Naive thymus-derived CD4-positive, alpha-beta T cell (primary cell): ENCODE data around the gene SLC22A13. TPM values are rescaled to one million over a fixed set of nuclear protein-coding genes. Genes with fewer than 3 reads are reported as not detected.

Experiments used
- ATAC-seq: fragments of 150-1000 bp; cut with Tn5 transposase; 2 replicates; pipeline ENCODE4 v1.10.0; 2021; ENCODE audit warnings: mild to moderate bottlenecking, moderate library complexity
- CTCF ChIA-PET: fragments of 350-600 bp; sonication (Branson Sonifier 250); formaldehyde crosslinking; loops from one replicate; lab custom pipeline; 2021; ENCODE audit warnings: antibody characterized with exemption; lab: Charles Lee
- POLR2A ChIA-PET: fragments of 350-600 bp; sonication (Branson Sonifier 250); formaldehyde crosslinking; loops from one replicate; lab custom pipeline; 2021; ENCODE audit warnings: antibody characterized with exemption, inconsistent platforms; lab: Charles Lee
- DNase-seq, 9 donors: peaks; one replicate each; pipeline versions ENCODE4 v3.0.0 to v3.0.0-alpha.2; 2020 to 2022; ENCODE audit warnings: mixed read lengths in 1 of 9
- H3K27ac ChIP-seq: one replicate; pipeline ENCODE4 v1.7.0; 2013; ENCODE audit warnings: mild to moderate bottlenecking, low read depth, low read length, moderate library complexity
- H3K27me3 ChIP-seq, 2 donors: one replicate each; pipeline ENCODE4 v1.7.0; 2013; ENCODE audit warnings: low read length in 2 of 2, mild to moderate bottlenecking in 2 of 2, moderate library complexity in 2 of 2; ENCODE audit not compliant: control insufficient read depth in 2 of 2, insufficient read depth in 2 of 2
- H3K36me3 ChIP-seq, 3 experiments: 1 replicate in 2 of 3; 2 replicates in 1 of 3; pipeline ENCODE4 v1.7.0; 2013; ENCODE audit warnings: low read length in 3 of 3, mild to moderate bottlenecking in 3 of 3, moderate library complexity in 1 of 3; ENCODE audit not compliant: insufficient read depth in 3 of 3, control insufficient read depth in 2 of 3
- H3K4me1 ChIP-seq, 2 donors: one replicate each; pipeline ENCODE4 v1.7.0; 2013; ENCODE audit warnings: low read length in 2 of 2, mild to moderate bottlenecking in 2 of 2, moderate library complexity in 1 of 2; ENCODE audit not compliant: control insufficient read depth in 2 of 2, insufficient read depth in 2 of 2
- H3K4me3 ChIP-seq: 2 replicates; pipeline ENCODE4 v1.7.0; 2013; ENCODE audit warnings: mild to moderate bottlenecking, low read length
- H3K9me3 ChIP-seq, 3 experiments: 1 replicate in 2 of 3; 2 replicates in 1 of 3; pipeline ENCODE4 v1.7.0; 2013; ENCODE audit warnings: low read length in 3 of 3; ENCODE audit not compliant: control insufficient read depth in 2 of 3
- H3K27ac Mint-ChIP-seq, 9 donors: one replicate each; pipeline ENCODE4 v1.8.0; 2020 to 2022; ENCODE audit warnings: mixed read lengths in 9 of 9, mild to moderate bottlenecking in 8 of 9, moderate library complexity in 5 of 9, inconsistent platforms in 2 of 9
- H3K27me3 Mint-ChIP-seq, 5 donors: one replicate each; pipeline ENCODE4 v1.8.0; 2021 to 2022; ENCODE audit warnings: mixed read lengths in 5 of 5, mild to moderate bottlenecking in 1 of 5
- H3K36me3 Mint-ChIP-seq, 5 donors: one replicate each; pipeline ENCODE4 v1.8.0; 2020 to 2022; ENCODE audit warnings: mixed read lengths in 5 of 5, mild to moderate bottlenecking in 3 of 5, inconsistent platforms in 1 of 5
- H3K4me1 Mint-ChIP-seq, 7 donors: one replicate each; pipeline ENCODE4 v1.8.0; 2020 to 2022; ENCODE audit warnings: mixed read lengths in 7 of 7, mild to moderate bottlenecking in 3 of 7, inconsistent platforms in 1 of 7
- H3K4me3 Mint-ChIP-seq, 10 donors: one replicate each; pipeline ENCODE4 v1.8.0; 2020 to 2022; ENCODE audit warnings: mild to moderate bottlenecking in 10 of 10, mixed read lengths in 10 of 10, moderate library complexity in 6 of 10, inconsistent platforms in 2 of 10
- H3K9me3 Mint-ChIP-seq, 11 donors: one replicate each; pipeline ENCODE4 v1.8.0; 2020 to 2022; ENCODE audit warnings: mixed read lengths in 11 of 11, mild to moderate bottlenecking in 4 of 11, inconsistent platforms in 1 of 11, moderate library complexity in 1 of 11
- intact Hi-C, 2 donors: fragments of 100-400 bp; cut with micrococcal nuclease; formaldehyde crosslinking; loops; one replicate each; pipeline ENCODE4 v1.15.1; 2023
- polyA plus RNA-seq, 2 donors: library from polyadenylated mRNA; unstranded; fragments of 300-500 nt; fragmentation: Illumina TruSeq; gene quantifications; one replicate each; pipeline ENCODE4 v1.2.3, GENCODE V29; 2021
- total RNA-seq, 6 experiments: library from RNA in 5 of 6; stranded (reverse) in 5 of 6; gene quantifications; 1 replicate in 5 of 6; 2 replicates in 1 of 6; pipeline ENCODE4 v1.2.3 and lab custom pipeline; 2021 to 2026

Gene SLC22A13
- total and polyA plus RNA-seq, 7 experiments from 2014 or later, result 0.53 to 1.9 (median 0.62) TPM; not detected in 2

GRCh38 chr3:38276081-38276916, 10.7 kb downstream of the SLC22A13 start:
- ATAC-seq, result peak; percentile 26
- ChIA-PET POLR2A (no interaction called here), CTCF (no interaction called here)
- no peaks in the 10 kb centered on the region for H3K4me1 Mint-ChIP-seq
- H3K27me3 ChIP-seq, result no peaks in the 10 kb centered on the region
- DNase-seq, result no peak
- H3K4me3 ChIP-seq, result no peak overlapping the region
- peak overlapping the region in 1 of 9 donors; percentile 65 for H3K27ac Mint-ChIP-seq
- no peaks in the 10 kb centered on the region for H3K9me3 ChIP-seq
- intact Hi-C loops, result no loop called here
- no peak overlapping the region for H3K4me3 Mint-ChIP-seq
- peaks cover 0 to 1% (median 0%) of the 10 kb centered on the region in 11 donors for H3K9me3 Mint-ChIP-seq
- peaks cover 0 to 23% (median 2%) of the 10 kb centered on the region in 5 donors for H3K36me3 Mint-ChIP-seq
- H3K27ac ChIP-seq, result no peak overlapping the region
- no peaks in the 10 kb centered on the region for H3K27me3 Mint-ChIP-seq
- H3K36me3 ChIP-seq, result no peaks in the 10 kb centered on the region
- H3K4me1 ChIP-seq, result no peaks in the 10 kb centered on the region

DNA sequence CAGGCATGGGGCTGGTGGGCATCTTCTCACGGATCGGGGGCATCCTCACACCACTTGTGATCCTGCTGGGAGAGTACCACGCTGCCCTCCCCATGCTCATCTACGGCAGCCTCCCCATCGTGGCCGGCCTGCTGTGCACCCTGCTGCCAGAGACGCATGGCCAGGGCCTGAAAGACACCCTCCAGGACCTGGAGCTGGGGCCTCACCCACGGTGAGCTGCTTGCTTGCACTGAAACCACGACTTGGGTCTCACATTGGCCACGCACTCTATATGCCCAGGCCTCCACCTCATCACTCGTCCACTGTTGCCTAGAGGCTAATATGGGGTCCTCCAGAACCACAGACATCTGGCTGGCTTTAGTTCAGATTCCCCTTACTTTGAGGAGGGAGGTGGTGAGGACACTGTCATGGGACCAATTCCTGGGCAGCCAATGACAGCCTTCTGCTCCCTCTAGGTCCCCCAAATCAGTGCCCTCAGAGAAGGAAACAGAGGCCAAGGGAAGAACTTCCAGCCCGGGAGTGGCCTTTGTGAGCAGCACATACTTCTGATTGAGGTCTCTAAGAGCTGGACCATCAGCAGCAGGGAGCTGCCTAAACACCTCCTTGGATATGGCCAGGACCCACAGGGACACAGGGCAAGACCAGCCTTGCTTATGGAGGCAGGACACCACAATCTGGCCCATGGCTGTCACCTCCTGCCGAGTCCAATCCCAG, 11.5 kb downstream of the SLC22A13 start:
- Mint-ChIP-seq H3K36me3 (peaks cover 0 to 20% (median 0%) of the 10 kb centered on the region in 5 donors), H3K9me3 (peaks cover 0 to 1% (median 0%) of the 10 kb centered on the region in 11 donors), H3K27ac (no peak overlapping the region), H3K27me3 (no peaks in the 10 kb centered on the region), H3K4me1 (no peaks in the 10 kb centered on the region), H3K4me3 (no peak overlapping the region)
- no peaks in the 10 kb centered on the region for H3K4me1 ChIP-seq
- no peaks in the 10 kb centered on the region for H3K27me3 ChIP-seq
- ChIA-PET CTCF (interaction anchor here (0.6 kb wide), 1 partner anchor 59 kb away, joined by 3 read pairs; no protein-coding TSS in a partner anchor), POLR2A (no interaction called here)
- ATAC-seq (peak; percentile 19), DNase-seq (no peak)
- no peaks in the 10 kb centered on the region for H3K36me3 ChIP-seq
- no peak overlapping the region for H3K4me3 ChIP-seq
- H3K27ac ChIP-seq, result no peak overlapping the region
- no peaks in the 10 kb centered on the region for H3K9me3 ChIP-seq
- intact Hi-C loops, result no loop called here

DNA sequence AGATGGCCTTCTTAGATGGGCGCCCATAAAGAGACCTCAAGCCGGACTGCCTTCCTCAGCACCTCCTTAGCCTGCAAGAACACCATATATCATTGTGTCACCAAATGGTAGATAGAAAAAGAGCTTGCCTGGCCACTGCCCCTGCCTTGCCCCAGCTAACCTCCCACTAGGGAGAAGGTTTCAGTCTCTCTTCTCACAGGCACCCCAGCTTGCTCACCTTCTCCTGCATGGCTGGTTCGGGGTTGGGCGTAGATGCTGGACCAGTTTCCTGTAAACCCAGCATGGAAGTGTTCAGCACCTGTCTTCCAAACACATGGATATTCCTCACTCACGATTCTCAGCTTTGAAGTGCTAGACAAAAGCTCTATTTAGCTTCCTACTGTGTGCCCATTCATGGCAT, 13.2 kb downstream of the SLC22A13 start:
- Mint-ChIP-seq H3K27ac (no peak overlapping the region), H3K4me1 (no peaks in the 10 kb centered on the region), H3K9me3 (no peaks in the 10 kb centered on the region), H3K27me3 (no peaks in the 10 kb centered on the region), H3K36me3 (peaks cover 0 to 20% (median 0%) of the 10 kb centered on the region in 5 donors), H3K4me3 (no peak overlapping the region)
- no peaks in the 10 kb centered on the region for H3K27me3 ChIP-seq
- DNase-seq, result no peak
- H3K36me3 ChIP-seq, result no peaks in the 10 kb centered on the region
- POLR2A ChIA-PET, result no interaction called here
- no peaks in the 10 kb centered on the region for H3K4me1 ChIP-seq
- H3K27ac ChIP-seq, result no peak overlapping the region
- H3K9me3 ChIP-seq, result no peaks in the 10 kb centered on the region
- intact Hi-C loops, result no loop called here
- ATAC-seq, result no peak
- CTCF ChIA-PET, result no interaction called here
- H3K4me3 ChIP-seq, result no peak overlapping the region

GRCh38 chr3:38281895-38282686, 16.5 kb downstream of the SLC22A13 start, which contains the start of gene SLC22A14:
TSS of gene SLC22A14 (plus strand) at chr3:38282294. CDS start at chr3:38306027, 23,733 bp downstream.
- no peaks in the 10 kb centered on the region for H3K27me3 Mint-ChIP-seq

GRCh38 chr3:38283810-38284755, 18.5 kb downstream of the SLC22A13 start:
- POLR2A ChIA-PET, result no interaction called here
- no peaks in the 10 kb centered on the region for H3K9me3 ChIP-seq
- H3K36me3 Mint-ChIP-seq, result no peaks in the 10 kb centered on the region
- H3K36me3 ChIP-seq, result no peaks in the 10 kb centered on the region
- H3K9me3 Mint-ChIP-seq, result no peaks in the 10 kb centered on the region
- CTCF ChIA-PET, result no interaction called here
- no peaks in the 10 kb centered on the region for H3K27me3 ChIP-seq
- intact Hi-C loops, result no loop called here
- no peaks in the 10 kb centered on the region for H3K4me1 ChIP-seq
- ATAC-seq (no peak), DNase-seq (no peak)
- no peak overlapping the region for H3K27ac Mint-ChIP-seq
- H3K4me1 Mint-ChIP-seq, result no peaks in the 10 kb centered on the region
- H3K4me3 ChIP-seq, result no peak overlapping the region
- peaks cover 0 to 2% (median 0%) of the 10 kb centered on the region in 5 donors for H3K27me3 Mint-ChIP-seq
- H3K27ac ChIP-seq, result no peak overlapping the region
- H3K4me3 Mint-ChIP-seq, result no peak overlapping the region

More at GRCh38 chr3:38281895-38282686, 16.5 kb downstream of the SLC22A13 start, which contains the start of gene SLC22A14:
- POLR2A ChIA-PET, result no interaction called here
- ATAC-seq, result no peak
- CTCF ChIA-PET, result no interaction called here
- Histone ChIP-seq H3K27me3 (no peaks in the 10 kb centered on the region), H3K27ac (no peak within 1 kb of the TSS), H3K4me1 (no peaks in the 10 kb centered on the region), H3K4me3 (no peak within 1 kb of the TSS), H3K9me3 (no peaks in the 10 kb centered on the region), H3K36me3 (no peaks in the 10 kb centered on the region)
- no peaks in the 10 kb centered on the region for H3K9me3 Mint-ChIP-seq
- no peak within 1 kb of the TSS for H3K27ac Mint-ChIP-seq
- H3K4me1 Mint-ChIP-seq, result no peaks in the 10 kb centered on the region
- DNase-seq, result no peak
- no peak within 1 kb of the TSS for H3K4me3 Mint-ChIP-seq
- H3K36me3 Mint-ChIP-seq, result peaks cover 0 to 7% (median 0%) of the 10 kb centered on the region in 5 donors
- intact Hi-C loops, result no loop called here

DNA sequence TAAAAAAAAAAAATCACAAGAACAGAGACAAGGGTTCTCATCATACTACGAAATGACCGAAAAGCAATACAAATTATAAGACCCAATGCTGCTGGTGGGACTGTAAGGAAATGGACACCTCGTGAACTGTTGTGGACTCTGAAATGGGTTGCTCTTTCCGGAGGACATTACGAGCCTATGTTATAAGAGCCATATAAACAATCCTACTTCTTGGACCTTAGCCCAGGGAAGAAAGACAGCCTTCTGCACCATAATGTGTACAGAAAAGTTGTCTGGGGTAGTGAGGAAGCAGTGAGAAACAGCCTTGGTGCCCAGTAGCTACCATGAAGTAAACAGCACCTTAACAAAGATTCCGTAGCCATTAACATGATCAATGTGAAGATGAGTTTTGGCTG, 19.1 kb downstream of the SLC22A13 start:
- H3K9me3 Mint-ChIP-seq, result no peaks in the 10 kb centered on the region
- no peaks in the 10 kb centered on the region for H3K9me3 ChIP-seq

More for the DNA sequence above, 19.1 kb downstream of the SLC22A13 start:
- no peak overlapping the region for H3K27ac ChIP-seq
- ChIA-PET POLR2A (no interaction called here), CTCF (no interaction called here)
- H3K4me1 ChIP-seq, result no peaks in the 10 kb centered on the region
- H3K36me3 ChIP-seq, result no peaks in the 10 kb centered on the region
- H3K27me3 ChIP-seq, result no peaks in the 10 kb centered on the region
- Mint-ChIP-seq H3K4me3 (no peak overlapping the region), H3K4me1 (no peaks in the 10 kb centered on the region), H3K36me3 (no peaks in the 10 kb centered on the region), H3K27ac (no peak overlapping the region), H3K27me3 (peaks cover 0 to 2% (median 0%) of the 10 kb centered on the region in 5 donors)
- intact Hi-C loops, result no loop called here
- no peak overlapping the region for H3K4me3 ChIP-seq
- DNase-seq, result no peak
- no peak for ATAC-seq
